Activated CD4-positive, alpha-beta memory T cell treated with anti-CD3 and anti-CD28 coated beads, Interleukin-2, amount 10 ng/mL, durations not matched to agents 7 days and 5 days (primary cell): Measurements from ENCODE around the gene SLC2A4. TPM values are rescaled to one million over a fixed set of nuclear protein-coding genes. Genes with fewer than 3 reads are reported as not detected.
A peak's percentile ranks its signal among the peaks of the same experiment; 100 is the strongest.

Source experiments
- CTCF ChIA-PET: fragments of 350-600 bp; sonication (Branson Sonifier 250); formaldehyde crosslinking; loops from one replicate; lab custom pipeline; 2021; ENCODE audit warnings: antibody characterized with exemption, inconsistent platforms; lab: Charles Lee
- POLR2A ChIA-PET: fragments of 350-600 bp; sonication (Branson Sonifier 250); formaldehyde crosslinking; loops from one replicate; lab custom pipeline; 2021; ENCODE audit warnings: antibody characterized with exemption; lab: Charles Lee
- DNase-seq: peaks from one replicate; pipeline ENCODE4 v3.0.0-alpha.2; 2020
- H3K27ac Mint-ChIP-seq: one replicate; pipeline ENCODE4 v1.8.0; 2021; ENCODE audit warnings: mild to moderate bottlenecking, mixed read lengths
- H3K27me3 Mint-ChIP-seq: one replicate; pipeline ENCODE4 v1.8.0; 2021; ENCODE audit warnings: mixed read lengths
- H3K36me3 Mint-ChIP-seq: one replicate; pipeline ENCODE4 v1.8.0; 2021; ENCODE audit warnings: low read depth, mixed read lengths
- H3K4me1 Mint-ChIP-seq: one replicate; pipeline ENCODE4 v1.8.0; 2021; ENCODE audit warnings: mixed read lengths
- H3K4me3 Mint-ChIP-seq: one replicate; pipeline ENCODE4 v1.8.0; 2021; ENCODE audit warnings: mild to moderate bottlenecking, mixed read lengths
- H3K9me3 Mint-ChIP-seq: one replicate; pipeline ENCODE4 v1.8.0; 2021; ENCODE audit warnings: mixed read lengths
- total RNA-seq, 2 experiments: library from RNA; stranded (reverse); gene quantifications; one replicate each; pipeline ENCODE4 v1.2.3, GENCODE V29; 2021

The SLC2A4 gene
- total RNA-seq, 2 experiments from 2014 or later, result not detected

DNA sequence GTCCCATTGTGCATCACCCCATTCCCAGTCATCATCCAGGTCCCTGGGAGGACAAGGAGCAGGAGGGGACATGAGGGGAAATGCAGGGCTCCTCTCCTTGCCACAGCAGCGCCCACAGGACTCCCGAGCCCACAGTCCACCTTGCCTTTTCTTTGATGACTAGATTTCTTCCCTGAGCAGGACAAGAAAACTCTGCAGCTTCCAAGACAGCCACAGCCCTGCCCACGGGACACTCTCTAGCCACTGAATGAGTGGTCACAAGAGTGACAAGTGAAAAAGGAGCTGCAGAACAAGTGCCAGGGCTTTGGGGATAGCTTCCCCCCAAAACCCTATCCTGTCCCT, 42.9 kb downstream of the SLC2A4 start:
- Mint-ChIP-seq H3K4me3 (no peak overlapping the region), H3K4me1 (peaks cover 25% of the 10 kb centered on the region), H3K36me3 (peaks cover 19% of the 10 kb centered on the region), H3K27me3 (no peaks in the 10 kb centered on the region), H3K9me3 (no peaks in the 10 kb centered on the region), H3K27ac (no peak overlapping the region)
- ChIA-PET POLR2A (interaction anchor here (0.9 to 4.7 kb wide), 7 partner anchors 9 to 362 kb away, joined by 3 to 32 read pairs (median 5); partner anchors contain the start of genes ACAP1 and GPS2), CTCF (interaction anchor here (0.7 to 5.0 kb wide), 6 partner anchors 9 to 236 kb away, joined by 4 to 48 read pairs (median 6); partner anchors contain the start of genes ACAP1, GPS2 and TMEM95)
- DNase-seq, result no peak

DNA sequence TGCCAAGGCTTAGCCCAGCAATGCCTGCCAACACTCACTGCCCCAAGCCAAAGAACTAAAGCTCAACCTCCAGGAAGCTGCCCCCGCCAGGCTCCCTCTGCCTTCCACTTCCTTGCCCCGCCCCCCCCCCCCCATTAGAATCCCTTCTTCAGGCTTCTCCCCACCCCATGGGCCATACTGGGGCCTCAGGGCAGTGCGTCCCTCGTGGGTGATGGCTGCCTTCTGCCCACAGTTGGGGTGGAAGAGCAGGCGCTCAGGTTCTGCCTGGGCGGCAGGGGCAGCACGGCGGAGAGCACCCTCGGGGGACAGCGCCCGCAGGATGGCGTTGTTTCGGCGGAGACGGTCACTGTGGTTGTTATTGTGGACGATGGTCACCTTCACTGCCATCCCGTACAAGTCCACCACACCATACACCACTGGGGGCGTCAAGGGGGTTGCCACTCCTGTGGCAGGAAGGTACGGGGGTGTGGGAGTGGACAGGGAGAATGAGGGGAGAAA, 43.6 kb downstream of the SLC2A4 start:
- peaks cover 31% of the 10 kb centered on the region for H3K4me1 Mint-ChIP-seq
- peaks cover 19% of the 10 kb centered on the region for H3K36me3 Mint-ChIP-seq
- DNase-seq, result no peak
- ChIA-PET CTCF (interaction anchor here (0.7 to 5.0 kb wide), 6 partner anchors 10 to 236 kb away, joined by 4 to 48 read pairs (median 6); partner anchors contain the start of genes ACAP1, GPS2 and TMEM95), POLR2A (interaction anchor here (0.9 to 4.7 kb wide), 6 partner anchors 10 to 361 kb away, joined by 3 to 32 read pairs (median 9); partner anchors contain the start of genes ACAP1 and GPS2)
- H3K9me3 Mint-ChIP-seq, result no peaks in the 10 kb centered on the region
- no peaks in the 10 kb centered on the region for H3K27me3 Mint-ChIP-seq
- H3K4me3 Mint-ChIP-seq, result no peak overlapping the region
- H3K27ac Mint-ChIP-seq, result no peak overlapping the region

DNA sequence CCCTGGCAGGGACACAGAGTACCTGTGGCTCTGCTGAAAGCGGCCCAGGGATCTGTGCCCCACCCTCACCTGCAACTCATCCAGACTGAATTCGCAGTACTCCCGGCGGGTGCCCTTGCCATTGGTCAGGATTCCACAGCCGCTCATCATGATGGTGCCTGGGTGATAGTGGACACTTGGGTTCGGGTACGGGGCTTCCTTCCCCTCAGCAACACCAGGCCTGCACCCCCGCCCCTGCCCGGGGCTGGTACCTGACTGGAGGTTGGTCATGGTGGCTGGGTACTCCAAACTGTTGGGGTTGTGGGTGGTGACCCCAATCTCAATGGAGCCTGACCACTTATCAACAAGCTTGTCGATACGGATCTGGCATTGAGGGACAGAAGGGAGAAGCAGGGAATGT, 44.7 kb downstream of the SLC2A4 start:
- ChIA-PET POLR2A (interaction anchor here (0.7 to 4.7 kb wide), 5 partner anchors 10 to 18 kb away, joined by 3 to 32 read pairs (median 4); partner anchors contain the start of genes ACAP1 and GPS2), CTCF (interaction anchor here (5.0 to 5.9 kb wide), 2 partner anchors 11 kb away, joined by 39 to 48 read pairs; partner anchors contain the start of genes ACAP1 and GPS2)
- DNase-seq, result no peak
- Mint-ChIP-seq H3K4me3 (no peak overlapping the region), H3K27me3 (no peaks in the 10 kb centered on the region), H3K4me1 (peaks cover 36% of the 10 kb centered on the region), H3K9me3 (no peaks in the 10 kb centered on the region), H3K27ac (peak overlapping the region; percentile 9), H3K36me3 (peaks cover 15% of the 10 kb centered on the region)

DNA sequence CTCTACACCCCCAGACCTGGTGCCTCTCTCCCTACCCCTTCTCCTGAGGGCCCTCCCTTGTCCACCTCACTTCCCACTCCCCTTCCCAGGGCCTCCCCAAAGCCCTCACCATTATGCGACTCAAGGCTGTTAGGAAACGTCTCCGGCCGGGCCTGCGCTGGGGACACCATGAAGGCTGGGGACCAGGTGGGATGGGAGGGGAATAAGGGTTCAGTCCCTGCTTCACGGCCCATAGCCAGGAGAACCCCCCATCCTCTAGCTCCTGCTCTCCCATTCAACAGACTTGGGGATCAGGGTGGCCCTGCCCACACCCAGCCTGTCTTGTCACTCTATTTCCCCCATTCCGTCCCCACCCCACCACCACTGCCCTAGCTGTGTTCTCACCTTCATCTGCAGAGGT, 45.5 kb downstream of the SLC2A4 start:
- ChIA-PET CTCF (interaction anchor here (5.0 to 5.9 kb wide), 2 partner anchors 10 to 12 kb away, joined by 39 to 48 read pairs; partner anchors contain the start of genes ACAP1 and GPS2), POLR2A (interaction anchor here (0.8 to 4.7 kb wide), 4 partner anchors 9 to 19 kb away, joined by 3 to 32 read pairs (median 10); partner anchors contain the start of genes ACAP1 and GPS2)
- Mint-ChIP-seq H3K36me3 (peaks cover 6% of the 10 kb centered on the region), H3K27me3 (no peaks in the 10 kb centered on the region), H3K9me3 (no peaks in the 10 kb centered on the region), H3K4me3 (no peak overlapping the region), H3K27ac (no peak overlapping the region), H3K4me1 (peaks cover 38% of the 10 kb centered on the region)
- no peak for DNase-seq

DNA sequence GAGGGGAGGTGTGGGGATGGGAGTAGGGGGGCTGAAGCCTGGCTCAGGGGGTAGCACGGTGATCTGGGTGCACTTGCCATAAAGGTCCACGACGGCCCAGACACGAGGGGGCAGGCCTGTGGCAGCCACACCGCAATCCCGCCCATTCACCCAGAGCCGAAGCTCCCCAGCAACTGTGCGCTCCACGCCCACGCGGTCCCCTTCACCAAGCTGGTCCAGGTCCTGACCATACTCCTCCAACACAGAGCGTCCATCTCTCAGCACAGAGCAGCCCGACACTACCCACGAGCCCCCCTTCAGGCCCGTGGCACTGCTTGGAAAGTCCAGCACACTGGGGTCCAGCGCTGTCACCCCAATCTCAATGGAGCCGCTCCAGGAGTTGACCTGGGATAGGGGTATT, 46.0 kb downstream of the SLC2A4 start:
- DNase-seq, result no peak
- POLR2A ChIA-PET, result interaction anchor here (3.4 to 4.7 kb wide), 2 partner anchors 9 to 13 kb away, joined by 15 to 32 read pairs; partner anchors contain the start of genes ACAP1 and GPS2
- CTCF ChIA-PET, result interaction anchor here (5.0 to 5.9 kb wide), 2 partner anchors 10 to 12 kb away, joined by 39 to 48 read pairs; partner anchors contain the start of genes ACAP1 and GPS2
- Mint-ChIP-seq H3K4me3 (peak overlapping the region; percentile 24), H3K27me3 (no peaks in the 10 kb centered on the region), H3K4me1 (peaks cover 43% of the 10 kb centered on the region), H3K9me3 (no peaks in the 10 kb centered on the region), H3K27ac (no peak overlapping the region), H3K36me3 (peaks cover 4% of the 10 kb centered on the region)

DNA sequence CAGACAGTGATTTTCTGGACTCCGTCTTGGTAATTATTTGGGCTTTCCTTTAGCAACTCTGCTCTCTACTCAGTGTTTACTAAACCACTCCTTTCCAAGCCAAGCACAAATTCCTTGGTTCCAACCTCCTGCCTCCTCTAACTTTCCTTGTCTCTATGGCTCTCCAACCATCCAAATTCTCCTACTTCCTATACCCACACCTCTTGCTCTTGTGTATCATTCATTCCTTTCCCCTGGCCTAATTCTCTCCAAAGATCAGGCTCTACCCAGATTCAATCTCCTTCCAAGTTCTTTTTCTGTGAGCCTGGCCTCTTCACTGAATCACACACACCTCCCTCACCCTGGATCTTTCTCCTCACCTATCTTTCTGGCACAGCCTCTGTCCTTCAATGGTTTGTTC, 46.5 kb downstream of the SLC2A4 start:
- Mint-ChIP-seq H3K4me1 (peaks cover 47% of the 10 kb centered on the region), H3K36me3 (peaks cover 4% of the 10 kb centered on the region), H3K27ac (peak overlapping the region; percentile 41), H3K27me3 (no peaks in the 10 kb centered on the region), H3K9me3 (no peaks in the 10 kb centered on the region), H3K4me3 (peak overlapping the region; percentile 85)
- CTCF ChIA-PET, result interaction anchor here (5.0 to 5.9 kb wide), 2 partner anchors 9 to 12 kb away, joined by 39 to 48 read pairs; partner anchors contain the start of genes ACAP1 and GPS2
- DNase-seq, result no peak
- POLR2A ChIA-PET, result interaction anchor here (1.6 to 2.8 kb wide), 5 partner anchors 10 to 21 kb away, joined by 4 to 45 read pairs (median 16); partner anchors contain the start of genes ACAP1 and GPS2

DNA sequence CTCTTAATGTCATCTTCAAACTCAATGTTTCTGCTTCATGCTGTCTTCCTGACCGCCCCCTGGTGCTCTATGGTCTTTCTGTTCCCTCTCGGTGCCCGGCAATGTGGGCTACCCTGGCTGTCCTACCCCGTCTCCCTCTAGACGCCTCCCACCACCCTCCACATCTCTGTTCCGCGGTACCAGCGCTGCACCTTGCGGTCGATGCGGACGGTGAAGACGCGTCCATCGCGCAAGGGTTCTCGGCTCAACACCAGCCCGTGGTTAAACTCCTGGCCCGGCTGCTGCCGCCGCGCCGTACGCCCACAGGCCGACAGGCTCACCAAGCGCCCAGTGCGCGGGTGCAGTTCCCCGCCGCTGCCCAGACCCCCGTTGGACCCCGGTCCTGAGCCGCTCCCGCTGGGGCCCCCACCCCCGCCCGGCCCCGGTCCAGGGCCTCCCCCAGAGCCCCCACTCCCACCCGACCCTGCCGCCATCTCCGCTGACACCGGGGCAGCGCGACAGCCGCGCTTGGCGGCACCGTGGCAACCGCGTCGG, 47.4 kb downstream of the SLC2A4 start, which contains the start of gene NEURL4:
Gene NEURL4 (minus strand): TSS at position 496 of the 534 bp plus-strand sequence. CDS start 23 bp downstream, at position 473.
- H3K27ac Mint-ChIP-seq, result peak within 1 kb of the TSS; percentile 93
- no peaks in the 10 kb centered on the region for H3K27me3 Mint-ChIP-seq
- ChIA-PET CTCF (interaction anchor here (1.3 to 5.9 kb wide), 11 partner anchors 9 to 358 kb away, joined by 3 to 39 read pairs (median 7); partner anchors contain the start of genes GPS2, TMEM95, TP53 and WRAP53), POLR2A (interaction anchor here (1.0 to 2.8 kb wide), 11 partner anchors 9 to 828 kb away, joined by 3 to 45 read pairs (median 10); partner anchors contain the start of genes ACAP1, GPS2, MPDU1 and TP53)
- H3K9me3 Mint-ChIP-seq, result no peaks in the 10 kb centered on the region
- DNase-seq, result no peak
- peaks cover 50% of the 10 kb centered on the region for H3K4me1 Mint-ChIP-seq
- peak within 1 kb of the TSS; percentile 85 for H3K4me3 Mint-ChIP-seq
- H3K36me3 Mint-ChIP-seq, result no peaks in the 10 kb centered on the region

DNA sequence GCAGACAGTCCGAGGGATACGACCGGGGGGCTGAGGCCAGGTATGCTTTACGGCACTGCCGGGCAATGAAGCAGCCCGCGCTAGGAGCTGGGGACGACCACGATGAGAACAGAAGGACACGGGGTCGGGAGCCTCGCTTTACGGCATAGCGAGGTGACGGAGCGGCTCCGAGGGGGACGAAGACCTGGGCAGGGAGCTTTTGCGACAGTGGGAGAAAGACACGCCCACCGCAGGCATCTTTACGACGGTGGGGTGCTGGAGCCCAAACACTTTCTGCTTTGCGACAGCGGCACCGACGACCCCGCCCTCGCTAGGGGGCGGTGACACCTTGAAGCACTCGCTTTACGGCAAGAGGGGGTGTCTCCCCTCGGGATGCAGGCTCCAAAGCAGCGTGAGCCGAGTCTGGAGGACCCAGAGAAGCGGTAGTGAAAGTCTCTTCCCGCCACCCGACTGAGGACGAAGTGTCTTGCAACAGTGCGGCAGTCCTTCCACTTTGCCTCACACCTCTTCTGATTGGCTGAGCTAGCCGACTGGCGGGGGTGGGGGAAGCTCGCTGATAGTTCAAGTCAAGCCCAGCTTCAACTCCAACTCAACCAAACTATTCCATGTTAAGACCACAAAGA, 48.0 kb downstream of the SLC2A4 start:
- no peaks in the 10 kb centered on the region for H3K27me3 Mint-ChIP-seq
- POLR2A ChIA-PET, result interaction anchor here (0.6 to 2.8 kb wide), 18 partner anchors 8 to 827 kb away, joined by 3 to 45 read pairs (median 6); partner anchors contain the start of genes ACAP1, GPS2, MPDU1 and POLR2A

DNA sequence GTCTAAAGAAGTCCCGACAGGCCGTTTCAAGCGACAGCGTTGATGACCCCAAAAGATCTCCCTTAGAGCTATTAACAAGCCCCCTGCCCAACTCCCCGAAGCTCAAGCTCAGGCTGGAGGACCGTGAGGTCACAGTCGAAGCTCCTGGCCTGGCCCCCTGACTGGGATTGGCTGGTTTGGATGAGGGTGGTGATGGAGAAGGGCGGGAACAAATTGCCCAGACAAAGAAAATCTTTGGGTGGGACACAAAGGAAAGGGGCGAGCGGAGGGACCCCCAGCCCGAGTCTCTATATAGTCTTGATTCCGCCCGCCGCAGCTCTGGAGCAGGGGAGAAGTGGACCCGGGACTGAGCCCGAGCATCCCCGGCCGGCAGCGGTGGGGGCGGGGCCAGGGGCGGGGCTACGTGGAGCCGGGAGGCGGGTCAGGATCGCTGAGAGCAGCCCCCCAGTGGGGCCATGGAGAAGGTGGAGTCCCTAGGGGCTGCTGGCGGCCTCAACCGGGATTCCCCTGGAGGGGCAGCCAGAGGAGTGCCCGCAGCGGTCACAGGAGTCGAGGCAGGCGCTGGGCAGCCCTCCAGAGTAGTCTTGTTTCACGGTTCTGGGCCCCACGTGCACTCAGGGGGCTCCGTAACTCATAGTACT, 48.6 kb downstream of the SLC2A4 start:
- H3K36me3 Mint-ChIP-seq, result no peaks in the 10 kb centered on the region
- peaks cover 52% of the 10 kb centered on the region for H3K4me1 Mint-ChIP-seq
- peak; percentile 83 for DNase-seq
- H3K27me3 Mint-ChIP-seq, result no peaks in the 10 kb centered on the region
- H3K27ac Mint-ChIP-seq, result peak overlapping the region; percentile 93
- POLR2A ChIA-PET, result interaction anchor here (0.6 to 2.8 kb wide), 17 partner anchors 8 to 826 kb away, joined by 3 to 45 read pairs (median 6); partner anchors contain the start of genes ACAP1, GPS2, MPDU1 and POLR2A
- CTCF ChIA-PET, result interaction anchor here (0.7 to 5.9 kb wide), 18 partner anchors 10 to 357 kb away, joined by 3 to 39 read pairs (median 4); partner anchors contain the start of genes GPS2, TMEM95, TP53 and WRAP53
- H3K4me3 Mint-ChIP-seq, result peak overlapping the region; percentile 85
- H3K9me3 Mint-ChIP-seq, result no peaks in the 10 kb centered on the region

More for the DNA sequence above, 48.0 kb downstream of the SLC2A4 start:
- H3K4me3 Mint-ChIP-seq, result peak overlapping the region; percentile 85
- no peaks in the 10 kb centered on the region for H3K9me3 Mint-ChIP-seq
- H3K36me3 Mint-ChIP-seq, result no peaks in the 10 kb centered on the region
- peak overlapping the region; percentile 93 for H3K27ac Mint-ChIP-seq
- peaks cover 49% of the 10 kb centered on the region for H3K4me1 Mint-ChIP-seq
- peak; percentile 97 for DNase-seq
- CTCF ChIA-PET, result interaction anchor here (0.7 to 5.9 kb wide), 18 partner anchors 9 to 358 kb away, joined by 3 to 39 read pairs (median 4); partner anchors contain the start of genes GPS2, TMEM95, TP53 and WRAP53

DNA sequence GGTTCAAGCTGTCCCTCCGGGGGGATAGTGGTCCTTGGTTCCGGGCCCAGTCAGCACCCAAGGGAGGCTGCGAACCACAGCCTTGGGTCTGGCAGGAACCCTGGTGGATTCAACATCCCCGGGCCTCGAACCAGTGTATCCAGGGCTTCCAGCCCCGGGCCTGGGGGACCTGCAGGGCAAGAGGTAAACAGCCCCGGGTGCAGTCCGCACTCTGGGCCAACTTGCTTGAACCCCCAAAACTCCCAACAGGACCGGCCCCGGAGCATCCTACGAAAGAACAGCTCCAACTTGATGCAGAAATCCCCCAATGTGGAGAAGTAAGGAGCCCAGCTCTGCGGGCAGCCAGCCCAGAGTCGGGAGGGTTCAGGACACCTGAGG, 49.1 kb downstream of the SLC2A4 start:
- no peaks in the 10 kb centered on the region for H3K27me3 Mint-ChIP-seq

DNA sequence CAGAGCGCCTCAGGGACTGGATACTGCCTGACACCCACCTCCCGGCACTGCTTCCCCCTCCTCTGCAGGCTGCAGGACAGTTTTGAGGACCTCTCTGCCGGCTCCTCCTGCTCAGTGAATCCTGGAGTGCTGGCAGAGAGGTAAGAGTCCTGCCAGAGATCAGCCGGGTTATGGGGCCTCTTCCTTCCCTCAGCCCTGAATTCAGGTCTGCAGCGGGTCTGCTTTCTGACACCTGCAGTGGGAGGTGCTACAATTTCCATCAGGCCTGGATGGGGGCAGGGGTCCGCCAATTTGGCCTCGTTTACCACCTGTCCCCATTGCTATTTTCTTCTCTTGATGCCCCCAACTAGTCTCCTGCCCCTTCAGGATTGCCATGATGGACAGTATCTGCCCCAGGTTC, 50.6 kb downstream of the SLC2A4 start:
- POLR2A ChIA-PET, result interaction anchor here (1.0 to 1.5 kb wide), 2 partner anchors 17 to 24 kb away, joined by 3 to 4 read pairs; partner anchors contain the start of gene GPS2

More for the DNA sequence above, 49.1 kb downstream of the SLC2A4 start:
- H3K9me3 Mint-ChIP-seq, result no peaks in the 10 kb centered on the region
- ChIA-PET POLR2A (interaction anchor here (0.9 to 2.8 kb wide), 6 partner anchors 13 to 356 kb away, joined by 3 to 45 read pairs (median 11); partner anchors contain the start of genes GPS2 and TP53), CTCF (interaction anchor here (1.7 to 5.9 kb wide), 3 partner anchors 14 to 25 kb away, joined by 7 to 39 read pairs (median 15); partner anchors contain the start of gene GPS2)
- H3K4me1 Mint-ChIP-seq, result peaks cover 57% of the 10 kb centered on the region
- peak overlapping the region; percentile 85 for H3K4me3 Mint-ChIP-seq
- peak overlapping the region; percentile 93 for H3K27ac Mint-ChIP-seq
- H3K36me3 Mint-ChIP-seq, result no peaks in the 10 kb centered on the region
- no peak for DNase-seq

More for the DNA sequence above, 50.6 kb downstream of the SLC2A4 start:
- H3K4me1 Mint-ChIP-seq, result peaks cover 66% of the 10 kb centered on the region
- H3K4me3 Mint-ChIP-seq, result peak overlapping the region; percentile 46
- H3K27ac Mint-ChIP-seq, result peak overlapping the region; percentile 74
- CTCF ChIA-PET, result no interaction called here
- H3K27me3 Mint-ChIP-seq, result no peaks in the 10 kb centered on the region
- no peaks in the 10 kb centered on the region for H3K9me3 Mint-ChIP-seq
- peaks cover 3% of the 10 kb centered on the region for H3K36me3 Mint-ChIP-seq
- DNase-seq, result no peak
